ENCODE results near the gene MAP3K3.

- TF ChIP-seq POLR2AphosphoS5 (IDR thresholded peaks at IDR 0.05; ENCODE audit: control insufficient read depth, insufficient read depth, low read depth, low read length) = no peak
- TF ChIP-seq CTCF (IDR thresholded peaks at IDR 0.05 in 2 of 3, conservative IDR thresholded peaks at IDR 0.05 in 1 of 3; ENCODE audit: insufficient read depth in 2 of 3, low read depth in 1 of 3, low read length in 3 of 3) = no peak
- no peak for TF ChIP-seq HNRNPL (IDR thresholded peaks at IDR 0.05; ENCODE audit: low read depth, low read length)
- no peak for TF ChIP-seq FOXP1 (CRISPR knock-in tag; IDR thresholded peaks at IDR 0.05)
- TF ChIP-seq EHMT2 (IDR thresholded peaks at IDR 0.05) = no peak
- no peak for TF ChIP-seq CAMTA2 (CRISPR knock-in tag; conservative IDR thresholded peaks at IDR 0.05)
- no peak for TF ChIP-seq RBBP5 (IDR thresholded peaks at IDR 0.05; ENCODE audit: borderline replicate concordance, insufficient read depth, low read length, poor library complexity, severe bottlenecking)
These were observed 94.2 kb downstream of the MAP3K3 start for GRCh38 chr17:63716426-63716825.
